OCI-LY7 (cell line): Measurements from ENCODE around the gene CDCA5. TPM values are rescaled to one million over a fixed set of nuclear protein-coding genes. Genes with fewer than 3 reads are reported as not detected.

Source experiments
- BruUV-seq: library from RNA; stranded (reverse); fragments of 400-500 nt; replicated peaks from 2 replicates; lab custom pipeline; 2021; lab: Mats Ljungman, UMichigan
- CTCF ChIA-PET: fragments of 300-600 bp; sonication (Branson Sonifier 250); formaldehyde crosslinking; loops from one replicate; lab custom pipeline; 2022; ENCODE audit warnings: antibody characterized with exemption; ENCODE audit not compliant: unreplicated experiment; lab: Charles Lee
- POLR2A ChIA-PET: fragments of 300-600 bp; sonication (Branson Sonifier 250); formaldehyde crosslinking; loops from one replicate; lab custom pipeline; 2022; ENCODE audit warnings: antibody characterized with exemption; lab: Charles Lee
- DNase-seq: peaks from one replicate; pipeline ENCODE4 v3.0.0-alpha.2; 2015; ENCODE audit warnings: low spot score
- H2AFZ ChIP-seq: fragments of 200-600 bp; sonication (generic), shearing (Covaris generic); 2 replicates; pipeline ENCODE4 v1.6.1; 2014; ENCODE audit warnings: mild to moderate bottlenecking, antibody characterized with exemption, low read length, moderate library complexity
- H3K27ac ChIP-seq: fragments of 200-600 bp; sonication (generic); 2 replicates; pipeline ENCODE4 v1.5.1; 2014; ENCODE audit warnings: mixed run types, low read depth, mild to moderate bottlenecking, moderate library complexity, low read length, inconsistent platforms; ENCODE audit not compliant: poor library complexity, severe bottlenecking
- H3K36me3 ChIP-seq: fragments of 200-600 bp; sonication (generic); 2 replicates; pipeline ENCODE4 v1.6.1; 2014; ENCODE audit warnings: mild to moderate bottlenecking, antibody characterized with exemption, low read length, moderate library complexity, mixed read lengths; ENCODE audit not compliant: insufficient read depth
- H3K4me1 ChIP-seq: fragments of 200-600 bp; sonication (generic); 2 replicates; pipeline ENCODE4 v1.5.1; 2014; ENCODE audit warnings: mild to moderate bottlenecking, low read length; ENCODE audit not compliant: insufficient read depth, poor library complexity, severe bottlenecking
- H3K4me2 ChIP-seq: fragments of 200-600 bp; sonication (generic); 2 replicates; pipeline ENCODE4 v1.6.1; 2014; ENCODE audit warnings: mild to moderate bottlenecking, low read length
- H3K4me3 ChIP-seq: fragments of 200-600 bp; sonication (generic); 2 replicates; pipeline ENCODE4 v1.5.1; 2014; ENCODE audit warnings: mild to moderate bottlenecking, low read depth, low read length; ENCODE audit not compliant: poor library complexity, severe bottlenecking
- H3K79me2 ChIP-seq: fragments of 200-600 bp; sonication (generic); 2 replicates; pipeline ENCODE4 v1.6.1; 2016; ENCODE audit warnings: low read depth, mild to moderate bottlenecking, low read length, moderate library complexity, mixed read lengths; ENCODE audit not compliant: insufficient read depth
- H3K9me2 ChIP-seq: fragments of 200-600 bp; sonication (generic); 2 replicates; pipeline ENCODE4 v1.6.1; 2016; ENCODE audit warnings: mild to moderate bottlenecking, low read length, mixed read lengths; ENCODE audit not compliant: insufficient read depth
- H3K9me3 ChIP-seq: fragments of 200-600 bp; sonication (generic); 2 replicates; pipeline ENCODE4 v1.6.1; 2014; ENCODE audit warnings: mild to moderate bottlenecking, mixed run types, low read length, mixed read lengths
- H4K20me1 ChIP-seq: fragments of 200-600 bp; sonication (generic); 2 replicates; pipeline ENCODE4 v1.6.1; 2014; ENCODE audit warnings: mild to moderate bottlenecking, antibody characterized with exemption, low read length, moderate library complexity, mixed read lengths; ENCODE audit not compliant: insufficient read depth
- CTCF ChIP-seq: fragments of 200-600 bp; sonication (generic); conservative IDR thresholded peaks from 2 replicates; pipeline ENCODE4 v1.5.1; 2014; ENCODE audit warnings: mild to moderate bottlenecking, antibody characterized with exemption, low read length, moderate library complexity, mixed read lengths
- EZH2phosphoT487 ChIP-seq: fragments of 200-600 bp; sonication (generic); IDR thresholded peaks from 2 replicates; pipeline ENCODE4 v1.6.1; 2018; ENCODE audit warnings: low read depth, borderline replicate concordance, mild to moderate bottlenecking, mixed run types, antibody characterized with exemption, low read length, moderate library complexity, mixed read lengths
- intact Hi-C: fragments of 100-400 bp; cut with micrococcal nuclease; formaldehyde crosslinking; loops from one replicate; pipeline ENCODE4 v1.10.0; 2022; ENCODE audit not compliant: unreplicated experiment
- total RNA-seq, 2 experiments: library from RNA; depleted of rRNA in 1 of 2; stranded (reverse); fragments of >200 nt in 1 of 2; shearing (Covaris generic) in 1 of 2; gene quantifications; 2 replicates each; pipeline ENCODE4 v1.2.3, GENCODE V29; 2014 to 2022

CDCA5 gene
- total RNA-seq, 2 experiments from 2014 or later, result 135 to 151 TPM

GRCh38 chr11:65114538-65115171 lies 30.8 kb upstream of the CDCA5 start:
- TF ChIP-seq CTCF (no peak), EZH2phosphoT487 (no peak)
- Histone ChIP-seq H2AFZ (no peak overlapping the region), H3K9me3 (no peaks in the 10 kb centered on the region), H3K9me2 (no peaks in the 10 kb centered on the region), H3K79me2 (peaks cover 24% of the 10 kb centered on the region), H3K27ac (no peak overlapping the region), H4K20me1 (peaks cover 8% of the 10 kb centered on the region; the same call in 1 of the 2 replicates), H3K4me3 (no peak overlapping the region), H3K4me1 (peaks cover 74% of the 10 kb centered on the region), H3K36me3 (peaks cover 62% of the 10 kb centered on the region), H3K4me2 (no peak overlapping the region)
- no TSS peak for BruUV-seq
- POLR2A ChIA-PET, result no interaction called here
- intact Hi-C loops, result loop anchor here (10.0 kb wide), 1 partner anchor 340 kb away; the partner anchor contains the start of gene SF1
- CTCF ChIA-PET, result no interaction called here
- DNase-seq, result no peak

GRCh38 chr11:65113839-65114238 lies 30.0 kb upstream of the CDCA5 start:
- TF ChIP-seq EZH2phosphoT487 (no peak), CTCF (no peak)
- Histone ChIP-seq H3K9me3 (no peaks in the 10 kb centered on the region), H3K27ac (peak overlapping the region; percentile 73), H3K9me2 (no peaks in the 10 kb centered on the region), H3K79me2 (peaks cover 17% of the 10 kb centered on the region), H3K4me2 (peak overlapping the region; percentile 91), H4K20me1 (peaks cover 8% of the 10 kb centered on the region; the same call in 1 of the 2 replicates), H3K4me3 (no peak overlapping the region), H3K4me1 (peaks cover 65% of the 10 kb centered on the region), H2AFZ (no peak overlapping the region), H3K36me3 (peaks cover 59% of the 10 kb centered on the region)
- intact Hi-C loops, result loop anchor here (10.0 kb wide), 1 partner anchor 339 kb away; the partner anchor contains the start of gene SF1
- no peak for DNase-seq
- CTCF ChIA-PET, result no interaction called here
- no TSS peak for BruUV-seq
- POLR2A ChIA-PET, result no interaction called here

GRCh38 chr11:65113361-65113756 lies 29.5 kb upstream of the CDCA5 start:
- Histone ChIP-seq H2AFZ (peak overlapping the region; percentile 49; the same call in 1 of the 2 replicates), H3K27ac (peak overlapping the region; percentile 73), H3K9me2 (no peaks in the 10 kb centered on the region), H3K4me2 (peak overlapping the region; percentile 91), H3K4me3 (peak overlapping the region; percentile 69), H3K4me1 (peaks cover 61% of the 10 kb centered on the region), H3K79me2 (peaks cover 13% of the 10 kb centered on the region), H3K36me3 (peaks cover 54% of the 10 kb centered on the region), H4K20me1 (peaks cover 8% of the 10 kb centered on the region; the same call in 1 of the 2 replicates), H3K9me3 (no peaks in the 10 kb centered on the region)
- POLR2A ChIA-PET, result interaction anchor here (1.4 to 2.1 kb wide), 2 partner anchors 19 to 22 kb away, joined by 4 to 10 read pairs; no protein-coding TSS in a partner anchor
- DNase-seq, result no peak
- BruUV-seq, result no TSS peak
- no peak for TF ChIP-seq CTCF
- TF ChIP-seq EZH2phosphoT487, result no peak
- CTCF ChIA-PET, result interaction anchor here (1.7 kb wide), 1 partner anchor 262 kb away, joined by 3 read pairs; no protein-coding TSS in a partner anchor
- intact Hi-C loops, result loop anchor here (10.0 kb wide), 1 partner anchor 339 kb away; the partner anchor contains the start of gene SF1
